Renal pelvis (tissue), 12 donors: Measurements from ENCODE around the gene DAG1. TPM values are rescaled to one million over a fixed set of nuclear protein-coding genes. Genes with fewer than 3 reads are reported as not detected.

Experiments
- DNase-seq: peaks from one replicate; pipeline ENCODE4 v3.0.0-alpha.2; 2013
- long read RNA-seq, 16 experiments: transcript quantifications; one replicate each; lab custom pipeline, GENCODE V29; 2026
- polyA plus RNA-seq, 3 donors: library from polyadenylated mRNA; unstranded; fragments of 120-200 nt; gene quantifications; one replicate each; pipeline ENCODE4 v1.2.1, GENCODE V29; 2013; ENCODE audit not compliant: insufficient read length in 3 of 3

The DAG1 gene
- 100 to 1,000 TPM; 119 to 120 (median 119) TPM for polyA plus RNA-seq
- long read RNA-seq, donor 1, full-length matches to known transcripts, result 19 of 19 reads
- long read RNA-seq, donor 1, partial matches to known transcripts, result 0 of 19 reads
- long read RNA-seq, donor 1, other reads (novel, unspliced or antisense), result 0 of 19 reads
- long read RNA-seq, donor 2, full-length matches to known transcripts, result 24 of 24 reads
- long read RNA-seq, donor 2, partial matches to known transcripts, result 0 of 24 reads
- long read RNA-seq, donor 2, other reads (novel, unspliced or antisense), result 0 of 24 reads
- long read RNA-seq, donor 3, full-length matches to known transcripts, result 34 of 34 reads
- long read RNA-seq, donor 3, partial matches to known transcripts, result 0 of 34 reads
- long read RNA-seq, donor 3, other reads (novel, unspliced or antisense), result 0 of 34 reads
- long read RNA-seq, donor 4, full-length matches to known transcripts, result 14 of 14 reads
- long read RNA-seq, donor 4, partial matches to known transcripts, result 0 of 14 reads
- long read RNA-seq, donor 4, other reads (novel, unspliced or antisense), result 0 of 14 reads
- long read RNA-seq, donor 5, full-length matches to known transcripts, result 17 of 26 reads
- long read RNA-seq, donor 5, partial matches to known transcripts, result 9 of 26 reads
- long read RNA-seq, donor 5, other reads (novel, unspliced or antisense), result 0 of 26 reads
- long read RNA-seq, donor 6, full-length matches to known transcripts, result 34 of 34 reads
- long read RNA-seq, donor 6, partial matches to known transcripts, result 0 of 34 reads
- long read RNA-seq, donor 6, other reads (novel, unspliced or antisense), result 0 of 34 reads
- long read RNA-seq, donor 7, full-length matches to known transcripts, result 42 of 99 reads
- long read RNA-seq, donor 7, partial matches to known transcripts, result 57 of 99 reads
- long read RNA-seq, donor 7, other reads (novel, unspliced or antisense), result 0 of 99 reads
- long read RNA-seq, donor 8, full-length matches to known transcripts, result 17 of 17 reads
- long read RNA-seq, donor 8, partial matches to known transcripts, result 0 of 17 reads
- long read RNA-seq, donor 8, other reads (novel, unspliced or antisense), result 0 of 17 reads
- long read RNA-seq, donor 9, full-length matches to known transcripts, result 36 of 107 reads
- long read RNA-seq, donor 9, partial matches to known transcripts, result 71 of 107 reads
- long read RNA-seq, donor 9, other reads (novel, unspliced or antisense), result 0 of 107 reads
- long read RNA-seq, donor 10, full-length matches to known transcripts, result 51 of 51 reads
- long read RNA-seq, donor 10, partial matches to known transcripts, result 0 of 51 reads
- long read RNA-seq, donor 10, other reads (novel, unspliced or antisense), result 0 of 51 reads
- long read RNA-seq, donor 11, full-length matches to known transcripts, result 26 of 26 reads
- long read RNA-seq, donor 11, partial matches to known transcripts, result 0 of 26 reads
- long read RNA-seq, donor 11, other reads (novel, unspliced or antisense), result 0 of 26 reads
- long read RNA-seq, donor 12, full-length matches to known transcripts, result 38 of 52 reads
- long read RNA-seq, donor 12, partial matches to known transcripts, result 14 of 52 reads
- long read RNA-seq, donor 12, other reads (novel, unspliced or antisense), result 0 of 52 reads
- long read RNA-seq, donor 13, full-length matches to known transcripts, result 18 of 18 reads
- long read RNA-seq, donor 13, partial matches to known transcripts, result 0 of 18 reads
- long read RNA-seq, donor 13, other reads (novel, unspliced or antisense), result 0 of 18 reads
- long read RNA-seq, donor 14, result 0 reads
- long read RNA-seq, donor 15, full-length matches to known transcripts, result 30 of 30 reads
- long read RNA-seq, donor 15, partial matches to known transcripts, result 0 of 30 reads
- long read RNA-seq, donor 15, other reads (novel, unspliced or antisense), result 0 of 30 reads
- long read RNA-seq, donor 16, full-length matches to known transcripts, result 41 of 41 reads
- long read RNA-seq, donor 16, partial matches to known transcripts, result 0 of 41 reads
- long read RNA-seq, donor 16, other reads (novel, unspliced or antisense), result 0 of 41 reads

GRCh38 chr3:49469936-49470713, at the start of gene DAG1:
DAG1 (plus strand) TSS chr3:49470267; CDS start chr3:49510535, 40,268 bp downstream.
- DNase-seq, result peak; percentile 97

DNA sequence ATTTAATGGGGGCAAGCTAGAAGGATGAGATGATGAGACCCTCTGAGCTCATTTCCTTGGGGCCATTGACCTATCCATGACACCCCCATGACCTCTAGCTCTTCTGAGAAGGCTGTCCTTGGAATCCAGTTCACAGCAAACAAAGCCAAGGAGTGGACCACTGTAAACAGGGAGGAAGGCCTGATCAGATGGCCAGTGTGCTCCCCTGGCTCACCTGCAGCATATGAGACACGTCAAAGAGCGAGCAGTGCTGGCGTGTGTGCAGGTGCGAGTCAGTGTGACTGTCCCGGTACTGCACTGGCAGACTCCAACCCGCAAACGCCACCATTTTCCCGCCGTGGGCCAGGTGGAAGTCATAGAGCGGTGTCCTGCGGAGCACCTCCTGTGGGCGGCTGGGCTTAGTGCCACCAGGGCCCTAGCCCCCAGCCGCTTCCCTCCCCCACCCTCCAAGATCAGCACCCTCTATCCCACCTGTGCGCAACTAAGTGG, 48.1 kb upstream of the DAG1 start:
- no peak for DNase-seq

- peak; percentile 67 for DNase-seq
Measured at GRCh38 chr3:49422379-49423248, 47.5 kb upstream of the DAG1 start, which contains the start of gene AMT. AMT (minus strand) TSS chr3:49422473; CDS start chr3:49422450, 23 bp downstream.

GRCh38 chr3:49424816-49425215, 45.3 kb upstream of the DAG1 start:
- DNase-seq, result no peak

- DNase-seq, result no peak
Measured at GRCh38 chr3:49427586-49427985, 42.5 kb upstream of the DAG1 start.

- peak; percentile 42 for DNase-seq
Measured at GRCh38 chr3:49428752-49429080, 41.4 kb upstream of the DAG1 start.

- no peak for DNase-seq
Measured at GRCh38 chr3:49434731-49435130, 35.3 kb upstream of the DAG1 start.

DNA sequence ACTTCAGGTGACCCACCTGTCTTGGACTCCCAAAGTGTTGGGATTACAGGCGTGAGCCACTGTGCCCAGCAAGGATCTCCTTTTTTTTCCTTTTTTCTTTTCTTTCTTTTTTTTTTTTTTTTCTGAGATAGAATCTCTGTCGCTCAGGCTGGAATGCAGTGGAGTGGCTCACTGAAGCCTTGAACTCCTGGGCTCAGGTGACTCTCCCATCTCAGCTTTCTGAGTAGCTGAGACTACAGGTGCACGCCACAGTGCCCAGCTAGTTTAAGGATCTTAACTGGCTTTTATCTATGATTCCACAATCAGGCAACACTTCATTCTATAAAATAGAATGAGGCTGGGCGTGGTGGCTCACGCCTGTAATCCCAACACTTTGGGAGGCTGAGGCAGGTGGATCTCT, 24.7 kb upstream of the DAG1 start:
- DNase-seq, result no peak

DNA sequence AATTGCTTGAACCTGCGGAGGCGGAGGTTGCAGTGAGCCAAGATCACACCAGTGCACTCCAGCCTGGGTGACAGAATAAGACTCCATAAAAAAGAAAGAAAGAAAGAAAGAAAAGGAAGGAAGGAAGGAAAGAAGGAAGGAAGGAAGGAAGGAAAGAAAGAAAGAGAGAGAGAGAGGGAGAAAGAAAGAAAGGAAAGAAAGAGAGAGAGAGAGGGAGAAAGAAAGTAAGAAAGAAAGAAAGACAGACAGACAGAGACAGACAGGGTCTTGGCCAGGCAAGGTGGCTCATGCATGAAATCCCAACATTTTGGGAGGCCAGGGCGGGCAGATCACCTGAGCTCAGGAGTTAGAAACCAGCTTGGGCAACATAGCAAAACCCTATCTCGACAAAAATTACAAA, 16.4 kb upstream of the DAG1 start:
- DNase-seq, result no peak

GRCh38 chr3:49454458-49454857, 15.6 kb upstream of the DAG1 start:
- no peak for DNase-seq

- DNase-seq, result no peak
Measured at GRCh38 chr3:49454898-49455681, 15.0 kb upstream of the DAG1 start.

- DNase-seq, result no peak
Measured at GRCh38 chr3:49456466-49456865, 13.6 kb upstream of the DAG1 start.

- DNase-seq, result no peak
Measured at GRCh38 chr3:49460188-49460890, 9.7 kb upstream of the DAG1 start.

DNA sequence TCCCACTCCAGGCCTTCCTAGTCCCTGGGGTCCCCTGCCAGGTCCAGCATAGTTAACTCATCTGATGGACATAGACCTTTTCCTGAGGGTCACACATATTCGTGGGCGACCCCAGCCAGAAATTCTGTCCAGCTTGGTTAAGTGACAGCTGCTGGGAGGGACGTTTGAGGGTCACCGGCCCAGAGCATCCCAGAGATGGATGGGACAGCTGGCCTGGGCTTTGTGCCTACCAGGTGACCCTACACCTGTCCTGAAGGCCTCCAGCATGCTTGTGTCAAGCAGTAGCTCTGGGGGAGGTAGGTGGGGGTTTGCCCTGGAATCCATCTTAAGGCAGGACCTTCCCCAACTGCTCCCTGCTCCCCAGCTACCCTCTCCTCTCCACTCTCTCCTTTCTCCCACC, 9.1 kb upstream of the DAG1 start:
- DNase-seq, result no peak

DNA sequence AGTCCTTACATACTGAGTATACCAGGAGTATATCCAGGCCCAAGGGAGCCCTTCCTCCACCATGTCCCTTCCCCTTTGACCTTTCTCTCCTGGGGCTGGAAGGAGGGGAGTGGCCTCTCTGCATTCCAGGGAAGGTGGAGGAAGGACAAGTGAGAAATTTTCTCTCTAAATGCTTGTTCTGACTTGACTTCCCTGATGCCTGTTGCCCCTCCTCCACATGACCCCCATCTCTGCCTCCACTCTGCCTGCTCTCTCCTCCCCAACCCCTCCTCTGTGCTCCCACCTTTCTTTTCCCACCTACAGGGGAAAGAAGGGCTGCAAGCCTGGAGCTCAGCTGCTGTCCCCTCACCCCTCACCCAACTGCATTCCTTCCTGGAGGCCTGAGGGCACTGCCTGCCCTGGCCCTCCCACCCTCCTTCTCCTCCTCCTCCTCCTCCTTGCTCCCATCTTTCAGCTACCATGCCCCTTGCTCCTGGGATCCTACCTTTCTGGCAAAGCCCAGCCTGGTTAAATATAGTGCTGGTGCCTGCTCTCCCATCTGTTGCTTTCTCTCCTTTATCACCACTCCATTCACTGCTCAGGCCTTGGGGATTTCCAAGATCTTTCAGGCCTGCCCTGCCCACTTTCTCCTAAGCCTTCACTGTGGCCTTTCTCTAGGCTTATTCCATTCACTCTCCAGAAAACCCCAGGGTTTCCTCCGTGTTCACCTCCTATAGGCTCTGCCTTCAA, 8.5 kb upstream of the DAG1 start:
- DNase-seq, result no peak

DNA sequence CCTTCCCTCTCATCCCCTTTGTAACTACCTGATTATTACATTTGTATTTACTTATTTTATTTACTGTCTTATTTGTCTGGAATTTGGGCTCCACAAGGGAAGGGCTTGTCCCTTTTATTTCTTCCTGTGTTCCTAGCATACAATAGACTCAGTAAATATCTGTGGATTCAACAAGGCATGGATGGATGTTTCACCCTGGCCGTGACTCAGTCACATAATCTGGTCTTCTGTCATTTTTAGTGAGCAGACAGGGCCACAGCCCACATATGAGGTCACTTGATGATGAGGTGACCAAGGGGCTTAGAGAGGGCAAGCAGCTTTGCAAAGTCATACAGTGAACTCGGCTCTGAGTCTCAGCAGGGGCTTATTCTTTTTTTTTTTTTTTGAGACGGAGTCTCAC, 7.8 kb upstream of the DAG1 start:
- no peak for DNase-seq
